ENCODE measurements around the gene NUP35.

GRCh38 chr2:183186766-183187165 is 62.5 kb downstream of the NUP35 start:
- TF ChIP-seq CTCF (IDR thresholded peaks at IDR 0.05) (no peak), POLR2A (IDR thresholded peaks at IDR 0.05) (no peak)

Measured in gastroesophageal sphincter (tissue), 3 donors.